ENCODE results near the gene EPHA6.

EPHA6 gene

DNA sequence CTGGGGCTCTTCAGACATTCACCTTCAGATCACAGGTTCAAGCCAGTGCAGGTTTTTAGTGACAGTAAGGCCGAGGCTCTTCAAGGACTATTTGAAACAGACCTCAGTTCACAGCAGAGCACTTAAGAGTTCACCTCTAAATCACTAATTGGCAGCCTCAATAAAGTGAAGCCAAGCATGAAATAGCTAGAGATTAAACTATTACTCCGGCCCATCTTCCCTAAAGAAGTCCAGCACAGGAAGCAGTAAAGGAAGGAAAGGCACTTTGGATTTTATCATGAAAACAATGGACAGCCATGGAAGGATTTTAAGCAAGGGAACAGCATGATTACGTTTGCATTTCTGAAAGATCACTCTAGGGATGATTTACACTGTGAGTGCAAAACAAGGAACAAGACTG is 922.5 kb downstream of the EPHA6 start:
- Histone ChIP-seq H3K9ac (ENCODE audit: low read depth, low read length) (no peak overlapping the region), H3K9me3 (ENCODE audit: control insufficient read depth, insufficient read depth, low read length) (no peaks in the 10 kb centered on the region), H3K4me3 (ENCODE audit: low read depth, low read length) (no peak overlapping the region), H3K36me3 (ENCODE audit: control insufficient read depth, insufficient read depth, low read length) (no peaks in the 10 kb centered on the region), H3K4me1 (ENCODE audit: control insufficient read depth, insufficient read depth, low read length) (no peaks in the 10 kb centered on the region), H3K27me3 (ENCODE audit: control insufficient read depth, insufficient read depth, low read length) (no peaks in the 10 kb centered on the region)

- H3K36me3 ChIP-seq (ENCODE audit: control insufficient read depth, insufficient read depth, low read length): no peaks in the 10 kb centered on the region
- no peak overlapping the region for H3K9ac ChIP-seq (ENCODE audit: low read depth, low read length)
- H3K4me3 ChIP-seq (ENCODE audit: low read depth, low read length): no peak overlapping the region
- no peaks in the 10 kb centered on the region for H3K4me1 ChIP-seq (ENCODE audit: control insufficient read depth, insufficient read depth, low read length)
- no peaks in the 10 kb centered on the region for H3K9me3 ChIP-seq (ENCODE audit: control insufficient read depth, insufficient read depth, low read length)
- no peaks in the 10 kb centered on the region for H3K27me3 ChIP-seq (ENCODE audit: control insufficient read depth, insufficient read depth, low read length)
Observed at GRCh38 chr3:97738761-97739160, 924.4 kb downstream of the EPHA6 start.

- Histone ChIP-seq H3K36me3 (ENCODE audit: control insufficient read depth, insufficient read depth, low read length) (no peaks in the 10 kb centered on the region), H3K9ac (ENCODE audit: low read depth, low read length) (no peak overlapping the region), H3K4me1 (ENCODE audit: control insufficient read depth, insufficient read depth, low read length) (no peaks in the 10 kb centered on the region), H3K4me3 (ENCODE audit: low read depth, low read length) (no peak overlapping the region), H3K27me3 (ENCODE audit: control insufficient read depth, insufficient read depth, low read length) (no peaks in the 10 kb centered on the region), H3K9me3 (ENCODE audit: control insufficient read depth, insufficient read depth, low read length) (no peaks in the 10 kb centered on the region)
Observed at GRCh38 chr3:97742036-97742435, 927.6 kb downstream of the EPHA6 start.

GRCh38 chr3:97744289-97744688 is 929.9 kb downstream of the EPHA6 start:
- no peak overlapping the region for H3K9ac ChIP-seq (ENCODE audit: low read depth, low read length)
- no peaks in the 10 kb centered on the region for H3K27me3 ChIP-seq (ENCODE audit: control insufficient read depth, insufficient read depth, low read length)
- no peak overlapping the region for H3K4me3 ChIP-seq (ENCODE audit: low read depth, low read length)
- no peaks in the 10 kb centered on the region for H3K9me3 ChIP-seq (ENCODE audit: control insufficient read depth, insufficient read depth, low read length)
- H3K36me3 ChIP-seq (ENCODE audit: control insufficient read depth, insufficient read depth, low read length): no peaks in the 10 kb centered on the region
- no peaks in the 10 kb centered on the region for H3K4me1 ChIP-seq (ENCODE audit: control insufficient read depth, insufficient read depth, low read length)

- Histone ChIP-seq H3K36me3 (ENCODE audit: control insufficient read depth, insufficient read depth, low read length) (no peaks in the 10 kb centered on the region), H3K9me3 (ENCODE audit: control insufficient read depth, insufficient read depth, low read length) (no peaks in the 10 kb centered on the region), H3K4me3 (ENCODE audit: low read depth, low read length) (peak overlapping the region; percentile 99), H3K9ac (ENCODE audit: low read depth, low read length) (peak overlapping the region; percentile 50), H3K27me3 (ENCODE audit: control insufficient read depth, insufficient read depth, low read length) (no peaks in the 10 kb centered on the region), H3K4me1 (ENCODE audit: control insufficient read depth, insufficient read depth, low read length) (peaks cover 2% of the 10 kb centered on the region)
Observed at GRCh38 chr3:97763586-97764406, 949.4 kb downstream of the EPHA6 start.

GRCh38 chr3:97764407-97765238 is 950.2 kb downstream of the EPHA6 start, which contains the start of gene ARL6:
ARL6 (plus strand) TSS chr3:97764758; CDS start chr3:97768108, 3,350 bp downstream.
- H3K9ac ChIP-seq (ENCODE audit: low read depth, low read length): peak within 1 kb of the TSS; percentile 50
- H3K4me1 ChIP-seq (ENCODE audit: control insufficient read depth, insufficient read depth, low read length): peaks cover 2% of the 10 kb centered on the region
- H3K27me3 ChIP-seq (ENCODE audit: control insufficient read depth, insufficient read depth, low read length): no peaks in the 10 kb centered on the region
- H3K36me3 ChIP-seq (ENCODE audit: control insufficient read depth, insufficient read depth, low read length): no peaks in the 10 kb centered on the region
- H3K9me3 ChIP-seq (ENCODE audit: control insufficient read depth, insufficient read depth, low read length): no peaks in the 10 kb centered on the region
- H3K4me3 ChIP-seq (ENCODE audit: low read depth, low read length): peak within 1 kb of the TSS; percentile 99

- H3K9ac ChIP-seq (ENCODE audit: low read depth, low read length): peak overlapping the region; percentile 30
- peaks cover 2% of the 10 kb centered on the region for H3K4me1 ChIP-seq (ENCODE audit: control insufficient read depth, insufficient read depth, low read length)
- H3K9me3 ChIP-seq (ENCODE audit: control insufficient read depth, insufficient read depth, low read length): no peaks in the 10 kb centered on the region
- peak overlapping the region; percentile 99 for H3K4me3 ChIP-seq (ENCODE audit: low read depth, low read length)
- no peaks in the 10 kb centered on the region for H3K36me3 ChIP-seq (ENCODE audit: control insufficient read depth, insufficient read depth, low read length)
- no peaks in the 10 kb centered on the region for H3K27me3 ChIP-seq (ENCODE audit: control insufficient read depth, insufficient read depth, low read length)
Observed at GRCh38 chr3:97765336-97765735, 950.9 kb downstream of the EPHA6 start.

- H3K9me3 ChIP-seq (ENCODE audit: control insufficient read depth, insufficient read depth, low read length): no peaks in the 10 kb centered on the region
- no peaks in the 10 kb centered on the region for H3K4me1 ChIP-seq (ENCODE audit: control insufficient read depth, insufficient read depth, low read length)
- H3K4me3 ChIP-seq (ENCODE audit: low read depth, low read length): no peak overlapping the region
- no peaks in the 10 kb centered on the region for H3K27me3 ChIP-seq (ENCODE audit: control insufficient read depth, insufficient read depth, low read length)
- no peaks in the 10 kb centered on the region for H3K36me3 ChIP-seq (ENCODE audit: control insufficient read depth, insufficient read depth, low read length)
- no peak overlapping the region for H3K9ac ChIP-seq (ENCODE audit: low read depth, low read length)
Observed at GRCh38 chr3:97772926-97773325, 958.5 kb downstream of the EPHA6 start.

GRCh38 chr3:97778152-97778551 is 963.8 kb downstream of the EPHA6 start:
- Histone ChIP-seq H3K36me3 (ENCODE audit: control insufficient read depth, insufficient read depth, low read length) (no peaks in the 10 kb centered on the region), H3K4me3 (ENCODE audit: low read depth, low read length) (no peak overlapping the region), H3K27me3 (ENCODE audit: control insufficient read depth, insufficient read depth, low read length) (no peaks in the 10 kb centered on the region), H3K9ac (ENCODE audit: low read depth, low read length) (no peak overlapping the region), H3K4me1 (ENCODE audit: control insufficient read depth, insufficient read depth, low read length) (no peaks in the 10 kb centered on the region), H3K9me3 (ENCODE audit: control insufficient read depth, insufficient read depth, low read length) (no peaks in the 10 kb centered on the region)

DNA sequence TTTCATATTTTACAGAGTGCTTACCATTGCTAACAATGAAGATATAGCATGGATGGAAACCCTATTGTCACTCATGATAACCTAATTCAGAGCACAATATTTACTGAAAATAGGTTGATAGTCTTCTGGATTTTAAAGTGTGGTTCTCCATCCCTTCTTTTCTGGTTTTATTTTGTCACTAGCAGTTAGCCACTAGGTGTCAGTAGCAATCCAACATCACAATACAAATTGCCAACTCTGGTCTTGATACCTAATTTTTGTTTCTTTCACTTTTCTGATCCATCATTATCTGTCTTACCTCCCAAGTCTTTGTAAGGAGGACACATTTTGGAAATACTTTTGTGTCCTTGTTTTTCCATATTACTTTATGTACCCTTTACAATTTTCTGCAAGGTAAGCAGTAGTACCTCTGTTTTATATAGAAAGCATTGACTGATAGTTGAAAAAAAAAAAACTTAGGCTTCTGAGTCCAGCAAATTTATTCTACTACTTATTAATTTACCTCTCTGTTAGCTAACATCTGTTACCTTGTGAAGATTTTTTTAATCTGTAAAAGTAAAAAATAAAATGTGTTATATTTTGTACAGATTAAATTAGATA is 979.1 kb downstream of the EPHA6 start:
- Histone ChIP-seq H3K36me3 (ENCODE audit: control insufficient read depth, insufficient read depth, low read length) (no peaks in the 10 kb centered on the region), H3K9ac (ENCODE audit: low read depth, low read length) (no peak overlapping the region)

GRCh38 chr3:97795951-97796350 is 981.6 kb downstream of the EPHA6 start:
- no peaks in the 10 kb centered on the region for H3K36me3 ChIP-seq (ENCODE audit: control insufficient read depth, insufficient read depth, low read length)
- H3K4me3 ChIP-seq (ENCODE audit: low read depth, low read length): no peak overlapping the region
- H3K27me3 ChIP-seq (ENCODE audit: control insufficient read depth, insufficient read depth, low read length): no peaks in the 10 kb centered on the region
- H3K9ac ChIP-seq (ENCODE audit: low read depth, low read length): no peak overlapping the region
- H3K9me3 ChIP-seq (ENCODE audit: control insufficient read depth, insufficient read depth, low read length): no peaks in the 10 kb centered on the region
- H3K4me1 ChIP-seq (ENCODE audit: control insufficient read depth, insufficient read depth, low read length): no peaks in the 10 kb centered on the region

More for the DNA sequence above, 979.1 kb downstream of the EPHA6 start:
- Histone ChIP-seq H3K27me3 (ENCODE audit: control insufficient read depth, insufficient read depth, low read length) (no peaks in the 10 kb centered on the region), H3K4me1 (ENCODE audit: control insufficient read depth, insufficient read depth, low read length) (no peaks in the 10 kb centered on the region), H3K4me3 (ENCODE audit: low read depth, low read length) (no peak overlapping the region), H3K9me3 (ENCODE audit: control insufficient read depth, insufficient read depth, low read length) (no peaks in the 10 kb centered on the region)
